D721Med (cell line): ENCODE data around the gene ST6GAL2.

Experiments
- DNase-seq: peaks from one replicate; pipeline ENCODE4 v3.0.0; 2011; ENCODE audit warnings: low spot score; ENCODE audit not compliant: insufficient read length
- FAIRE-seq: peaks from 2 replicates; lab custom pipeline; 2011; peaks lifted over from hg19 to GRCh38; lab: Jason Lieb, UNC
- TF ChIP-seq, protein P1 (sequence below): IDR thresholded peaks from 2 replicates; pipeline ENCODE4 v1.5.1; 2012; ENCODE audit warnings: mild to moderate bottlenecking, control low read depth; ENCODE audit not compliant: insufficient read depth; ENCODE audit errors: missing control alignments

The ST6GAL2 gene

DNA sequence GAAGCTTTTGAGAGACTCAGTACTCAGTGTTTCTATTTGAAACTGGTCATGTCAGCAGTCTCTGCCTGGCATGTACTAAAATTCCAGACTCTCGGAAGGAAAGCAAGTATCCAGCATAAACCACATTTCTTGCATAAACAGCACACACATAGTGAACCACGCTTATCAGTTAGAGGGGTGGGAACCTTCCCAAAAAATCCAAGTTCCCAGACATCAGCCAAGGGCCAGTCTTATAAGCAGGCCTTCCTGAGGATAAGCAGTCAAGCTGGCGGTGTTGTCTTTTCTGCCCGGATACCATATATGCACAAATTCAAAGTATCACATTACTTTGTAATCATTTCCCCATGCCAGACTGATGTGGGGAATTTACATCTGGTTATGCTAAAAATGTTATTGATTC is 73.6 kb downstream of the ST6GAL2 start:
- TF ChIP-seq, protein P1, sequence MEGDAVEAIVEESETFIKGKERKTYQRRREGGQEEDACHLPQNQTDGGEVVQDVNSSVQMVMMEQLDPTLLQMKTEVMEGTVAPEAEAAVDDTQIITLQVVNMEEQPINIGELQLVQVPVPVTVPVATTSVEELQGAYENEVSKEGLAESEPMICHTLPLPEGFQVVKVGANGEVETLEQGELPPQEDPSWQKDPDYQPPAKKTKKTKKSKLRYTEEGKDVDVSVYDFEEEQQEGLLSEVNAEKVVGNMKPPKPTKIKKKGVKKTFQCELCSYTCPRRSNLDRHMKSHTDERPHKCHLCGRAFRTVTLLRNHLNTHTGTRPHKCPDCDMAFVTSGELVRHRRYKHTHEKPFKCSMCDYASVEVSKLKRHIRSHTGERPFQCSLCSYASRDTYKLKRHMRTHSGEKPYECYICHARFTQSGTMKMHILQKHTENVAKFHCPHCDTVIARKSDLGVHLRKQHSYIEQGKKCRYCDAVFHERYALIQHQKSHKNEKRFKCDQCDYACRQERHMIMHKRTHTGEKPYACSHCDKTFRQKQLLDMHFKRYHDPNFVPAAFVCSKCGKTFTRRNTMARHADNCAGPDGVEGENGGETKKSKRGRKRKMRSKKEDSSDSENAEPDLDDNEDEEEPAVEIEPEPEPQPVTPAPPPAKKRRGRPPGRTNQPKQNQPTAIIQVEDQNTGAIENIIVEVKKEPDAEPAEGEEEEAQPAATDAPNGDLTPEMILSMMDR: no peak
- DNase-seq (no peak), FAIRE-seq (no peak)

DNA sequence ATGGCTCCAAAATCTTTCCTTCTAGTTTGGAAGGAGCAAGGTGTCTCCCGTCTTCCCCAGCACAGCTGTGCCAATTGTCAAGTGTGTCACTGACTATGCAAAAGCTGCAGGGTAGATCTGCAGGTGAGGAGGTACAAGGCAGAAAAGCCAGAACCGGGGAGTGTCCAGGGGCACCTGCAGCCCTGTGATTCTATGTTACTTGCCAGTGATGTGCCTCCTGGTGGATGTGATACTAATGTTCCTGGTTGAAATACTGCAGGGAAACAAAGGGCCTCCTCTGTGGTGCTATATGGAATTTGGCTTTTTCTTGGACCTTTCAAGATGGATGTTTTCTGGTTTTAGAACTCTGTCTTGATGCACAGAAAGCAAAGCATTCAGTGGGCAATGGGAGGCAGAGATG is 80.3 kb downstream of the ST6GAL2 start:
- no peak for FAIRE-seq
- no peak for DNase-seq
- TF ChIP-seq, protein P1: no peak

DNA sequence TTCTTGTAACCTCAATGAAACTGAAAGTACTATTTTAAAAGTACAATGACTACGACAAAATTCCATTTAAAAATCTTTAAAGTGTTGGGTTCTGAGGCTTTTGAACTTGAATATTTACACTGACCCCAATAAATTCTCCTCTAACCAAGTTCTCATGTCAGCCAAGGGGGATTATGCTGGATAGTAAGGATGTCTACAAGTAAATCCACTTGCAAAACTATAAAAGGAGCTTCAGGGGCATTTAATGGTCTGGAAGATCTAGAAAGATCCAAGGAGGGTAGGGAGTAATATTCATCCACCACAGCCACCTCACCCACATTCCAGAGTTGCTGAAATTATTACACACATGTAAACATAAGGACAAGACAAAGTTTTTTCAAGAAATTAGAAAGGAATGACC is 81.8 kb downstream of the ST6GAL2 start:
- TF ChIP-seq, protein P1: no peak

DNA sequence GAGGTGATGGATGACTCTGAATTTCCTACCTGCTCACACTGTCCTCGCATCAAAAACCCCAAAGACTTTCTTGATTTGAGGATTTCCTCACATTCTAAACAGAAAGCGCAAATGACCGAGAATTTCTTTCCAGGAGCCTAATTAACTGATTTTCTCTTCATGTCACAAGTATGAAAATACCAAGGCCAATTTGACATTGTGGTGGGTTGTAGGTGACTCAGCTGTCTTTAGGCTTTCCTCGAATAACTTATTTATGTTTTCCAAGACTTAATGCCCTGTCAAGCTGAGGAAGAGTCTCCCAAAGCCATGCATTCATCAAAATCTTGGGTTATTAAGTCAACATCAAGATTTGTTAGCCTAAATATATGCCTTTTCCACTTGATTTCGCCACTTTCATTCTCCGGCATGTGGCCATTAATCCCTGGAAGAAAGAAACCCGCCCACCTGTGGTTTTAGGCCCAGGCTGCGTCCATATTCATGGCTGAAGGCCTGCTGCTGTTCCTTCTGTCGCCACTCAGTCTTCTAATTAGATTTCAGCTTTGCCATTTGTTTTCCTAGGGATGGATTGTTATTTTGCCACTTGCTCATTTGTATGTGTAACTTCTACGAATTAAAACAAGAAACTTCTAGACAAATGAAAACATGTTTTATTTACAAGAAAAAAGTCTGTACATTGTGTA is 84.9 kb downstream of the ST6GAL2 start:
- FAIRE-seq (no peak), DNase-seq (no peak)
- TF ChIP-seq, protein P1: no peak

More for the DNA sequence above, 81.8 kb downstream of the ST6GAL2 start:
- no peak for DNase-seq
- FAIRE-seq: no peak

DNA sequence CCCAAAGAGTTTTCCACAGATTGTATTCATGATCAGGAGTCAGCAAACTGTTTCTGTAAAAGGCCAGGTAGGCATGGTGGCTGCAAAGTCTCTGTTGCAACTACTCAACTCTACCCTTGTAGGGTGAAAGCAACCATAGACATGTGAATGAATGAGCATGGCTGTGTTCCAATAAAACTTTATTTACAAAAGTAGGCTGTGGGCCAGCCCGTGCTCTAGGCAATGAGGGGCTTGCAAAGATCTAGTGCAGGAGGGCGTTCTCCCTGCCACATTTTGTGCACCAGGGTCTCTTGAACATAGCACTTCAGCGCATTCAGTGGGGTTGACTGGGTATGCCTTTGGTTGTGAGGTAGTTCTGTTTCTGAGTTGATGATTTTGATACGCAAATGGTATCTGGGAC is 85.8 kb downstream of the ST6GAL2 start:
- TF ChIP-seq, protein P1: no peak
- FAIRE-seq (no peak), DNase-seq (no peak)

DNA sequence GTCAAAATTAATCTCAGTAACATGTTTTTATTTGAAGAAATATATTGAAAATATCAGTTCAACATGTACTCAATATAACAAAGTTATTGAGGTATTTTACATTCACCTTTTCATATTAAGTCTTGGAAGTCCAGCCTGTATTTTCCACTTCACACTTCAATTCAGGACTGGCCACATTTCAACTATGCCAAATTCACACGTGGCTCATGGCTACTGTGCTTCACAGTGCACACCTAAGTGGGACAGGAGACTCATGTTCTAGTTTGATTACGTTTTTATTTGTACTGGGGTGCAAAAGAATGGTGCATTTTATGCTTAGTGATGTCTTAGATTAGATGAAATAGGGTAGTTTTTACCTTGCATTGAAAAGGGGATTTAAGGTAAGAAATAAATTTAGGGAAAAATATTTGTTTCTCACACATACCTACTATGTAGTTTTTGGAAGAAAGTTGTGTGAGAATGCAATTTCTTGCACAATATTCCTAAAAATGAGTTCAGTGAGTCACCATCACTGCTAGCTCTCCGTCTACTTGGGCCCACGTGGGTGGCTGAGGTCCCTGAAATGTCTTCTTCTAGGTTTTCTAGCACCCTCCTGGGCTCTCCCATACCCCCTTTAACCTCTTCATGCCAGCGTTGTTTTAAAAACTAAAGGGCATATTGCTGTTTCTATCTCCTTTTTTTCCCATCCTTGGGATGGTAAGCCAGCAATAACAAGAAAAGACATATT is 87.0 kb downstream of the ST6GAL2 start:
- TF ChIP-seq, protein P1: no peak
- FAIRE-seq (no peak), DNase-seq (no peak)

DNA sequence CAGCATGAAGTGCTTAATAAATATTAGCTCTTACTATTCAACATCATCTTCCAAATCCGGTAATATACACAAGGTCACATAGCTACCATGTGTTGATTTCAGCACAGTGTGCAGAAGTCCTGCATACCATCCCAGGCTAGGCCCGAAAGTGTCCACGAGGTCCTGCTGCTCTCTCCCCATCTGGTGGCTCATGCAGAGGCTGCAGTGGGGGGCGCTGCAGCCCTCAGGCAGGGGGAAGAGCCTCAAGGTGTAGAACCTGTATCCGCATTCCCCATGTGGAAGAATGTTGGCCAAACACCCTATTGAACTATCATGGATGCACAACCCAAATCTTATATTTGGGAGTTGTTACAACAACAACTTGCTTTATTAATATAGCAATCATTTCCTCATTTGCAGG is 88.5 kb downstream of the ST6GAL2 start:
- TF ChIP-seq, protein P1: no peak
- DNase-seq (no peak), FAIRE-seq (no peak)
